ENCODE data around the gene KCTD11. TPM values are rescaled to one million over a fixed set of nuclear protein-coding genes. Genes with fewer than 3 reads are reported as not detected.

The KCTD11 gene
- total and polyA plus RNA-seq, 2 experiments from 2014 or later: 2.2 to 7.7 TPM

GRCh38 chr17:7388856-7389255 lies 36.9 kb downstream of the KCTD11 start (continued):
- TF ChIP-seq, protein P1, sequence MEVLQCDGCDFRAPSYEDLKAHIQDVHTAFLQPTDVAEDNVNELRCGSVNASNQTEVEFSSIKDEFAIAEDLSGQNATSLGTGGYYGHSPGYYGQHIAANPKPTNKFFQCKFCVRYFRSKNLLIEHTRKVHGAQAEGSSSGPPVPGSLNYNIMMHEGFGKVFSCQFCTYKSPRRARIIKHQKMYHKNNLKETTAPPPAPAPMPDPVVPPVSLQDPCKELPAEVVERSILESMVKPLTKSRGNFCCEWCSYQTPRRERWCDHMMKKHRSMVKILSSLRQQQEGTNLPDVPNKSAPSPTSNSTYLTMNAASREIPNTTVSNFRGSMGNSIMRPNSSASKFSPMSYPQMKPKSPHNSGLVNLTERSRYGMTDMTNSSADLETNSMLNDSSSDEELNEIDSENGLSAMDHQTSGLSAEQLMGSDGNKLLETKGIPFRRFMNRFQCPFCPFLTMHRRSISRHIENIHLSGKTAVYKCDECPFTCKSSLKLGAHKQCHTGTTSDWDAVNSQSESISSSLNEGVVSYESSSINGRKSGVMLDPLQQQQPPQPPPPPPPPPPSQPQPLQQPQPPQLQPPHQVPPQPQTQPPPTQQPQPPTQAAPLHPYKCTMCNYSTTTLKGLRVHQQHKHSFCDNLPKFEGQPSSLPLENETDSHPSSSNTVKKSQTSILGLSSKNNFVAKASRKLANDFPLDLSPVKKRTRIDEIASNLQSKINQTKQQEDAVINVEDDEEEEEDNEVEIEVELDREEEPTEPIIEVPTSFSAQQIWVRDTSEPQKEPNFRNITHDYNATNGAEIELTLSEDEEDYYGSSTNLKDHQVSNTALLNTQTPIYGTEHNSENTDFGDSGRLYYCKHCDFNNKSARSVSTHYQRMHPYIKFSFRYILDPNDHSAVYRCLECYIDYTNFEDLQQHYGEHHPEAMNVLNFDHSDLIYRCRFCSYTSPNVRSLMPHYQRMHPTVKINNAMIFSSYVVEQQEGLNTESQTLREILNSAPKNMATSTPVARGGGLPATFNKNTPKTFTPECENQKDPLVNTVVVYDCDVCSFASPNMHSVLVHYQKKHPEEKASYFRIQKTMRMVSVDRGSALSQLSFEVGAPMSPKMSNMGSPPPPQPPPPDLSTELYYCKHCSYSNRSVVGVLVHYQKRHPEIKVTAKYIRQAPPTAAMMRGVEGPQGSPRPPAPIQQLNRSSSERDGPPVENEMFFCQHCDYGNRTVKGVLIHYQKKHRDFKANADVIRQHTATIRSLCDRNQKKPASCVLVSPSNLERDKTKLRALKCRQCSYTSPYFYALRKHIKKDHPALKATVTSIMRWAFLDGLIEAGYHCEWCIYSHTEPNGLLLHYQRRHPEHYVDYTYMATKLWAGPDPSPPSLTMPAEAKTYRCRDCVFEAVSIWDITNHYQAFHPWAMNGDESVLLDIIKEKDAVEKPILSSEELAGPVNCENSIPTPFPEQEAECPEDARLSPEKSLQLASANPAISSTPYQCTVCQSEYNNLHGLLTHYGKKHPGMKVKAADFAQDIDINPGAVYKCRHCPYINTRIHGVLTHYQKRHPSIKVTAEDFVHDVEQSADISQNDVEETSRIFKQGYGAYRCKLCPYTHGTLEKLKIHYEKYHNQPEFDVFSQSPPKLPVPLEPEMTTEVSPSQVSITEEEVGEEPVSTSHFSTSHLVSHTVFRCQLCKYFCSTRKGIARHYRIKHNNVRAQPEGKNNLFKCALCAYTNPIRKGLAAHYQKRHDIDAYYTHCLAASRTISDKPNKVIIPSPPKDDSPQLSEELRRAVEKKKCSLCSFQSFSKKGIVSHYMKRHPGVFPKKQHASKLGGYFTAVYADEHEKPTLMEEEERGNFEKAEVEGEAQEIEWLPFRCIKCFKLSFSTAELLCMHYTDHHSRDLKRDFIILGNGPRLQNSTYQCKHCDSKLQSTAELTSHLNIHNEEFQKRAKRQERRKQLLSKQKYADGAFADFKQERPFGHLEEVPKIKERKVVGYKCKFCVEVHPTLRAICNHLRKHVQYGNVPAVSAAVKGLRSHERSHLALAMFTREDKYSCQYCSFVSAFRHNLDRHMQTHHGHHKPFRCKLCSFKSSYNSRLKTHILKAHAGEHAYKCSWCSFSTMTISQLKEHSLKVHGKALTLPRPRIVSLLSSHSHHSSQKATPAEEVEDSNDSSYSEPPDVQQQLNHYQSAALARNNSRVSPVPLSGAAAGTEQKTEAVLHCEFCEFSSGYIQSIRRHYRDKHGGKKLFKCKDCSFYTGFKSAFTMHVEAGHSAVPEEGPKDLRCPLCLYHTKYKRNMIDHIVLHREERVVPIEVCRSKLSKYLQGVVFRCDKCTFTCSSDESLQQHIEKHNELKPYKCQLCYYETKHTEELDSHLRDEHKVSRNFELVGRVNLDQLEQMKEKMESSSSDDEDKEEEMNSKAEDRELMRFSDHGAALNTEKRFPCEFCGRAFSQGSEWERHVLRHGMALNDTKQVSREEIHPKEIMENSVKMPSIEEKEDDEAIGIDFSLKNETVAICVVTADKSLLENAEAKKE (CRISPR knock-in tag; IDR thresholded peaks at IDR 0.05): no peak
- TF ChIP-seq ZNF331 (CRISPR knock-in tag; IDR thresholded peaks at IDR 0.05; ENCODE audit: low read depth): no peak
- no peak for TF ChIP-seq CREB1 (CRISPR knock-in tag; IDR thresholded peaks at IDR 0.05; ENCODE audit: low read depth)
- TF ChIP-seq ETS1 (IDR thresholded peaks at IDR 0.05): no peak

GRCh38 chr17:7389924-7390910 lies 38.3 kb downstream of the KCTD11 start:
- no peak for DNase-seq (ENCODE audit: low spot score)
- H3K27me3 Mint-ChIP-seq (ENCODE audit: insufficient read depth, low read depth, poor library complexity): peaks cover 19% of the 10 kb centered on the region
- H3K4me1 ChIP-seq (ENCODE audit: insufficient read depth): no peaks in the 10 kb centered on the region; the same call in 1 of the 2 replicates
- peaks cover 33% of the 10 kb centered on the region for H3K36me3 Mint-ChIP-seq (ENCODE audit: low read depth)
- H3K36me3 ChIP-seq (ENCODE audit: insufficient read depth): peaks cover 4% of the 10 kb centered on the region
- H2AFZ ChIP-seq: no peak overlapping the region
- H3K4me3 Mint-ChIP-seq: no peak overlapping the region
- no peak overlapping the region for H3K4me3 ChIP-seq
- no peak overlapping the region for H3K27ac ChIP-seq (ENCODE audit: low read depth)
- no peaks in the 10 kb centered on the region for H3K27me3 ChIP-seq (ENCODE audit: insufficient read depth)
- peaks cover 12% of the 10 kb centered on the region for H4K20me1 ChIP-seq (replicated peaks; ENCODE audit: insufficient read depth)
- no peaks in the 10 kb centered on the region for H3K9me3 Mint-ChIP-seq
- H3K4me2 ChIP-seq: no peak overlapping the region
- H3K27ac Mint-ChIP-seq: no peak overlapping the region
- H3K4me1 Mint-ChIP-seq: peaks cover 25% of the 10 kb centered on the region
- peaks cover 21% of the 10 kb centered on the region; the same call in 1 of the 2 replicates for H3F3A ChIP-seq (replicated peaks; ENCODE audit: low read depth)
- ATAC-seq: no peak
- no peaks in the 10 kb centered on the region for H3K79me2 ChIP-seq (replicated peaks; ENCODE audit: insufficient read depth)
- no peaks in the 10 kb centered on the region for H3K9me2 ChIP-seq (ENCODE audit: insufficient read depth)
- TF ChIP-seq ZNF114 (CRISPR knock-in tag; IDR thresholded peaks at IDR 0.05) (no peak), POLR2AphosphoS5 (IDR thresholded peaks at IDR 0.05; ENCODE audit: low read depth) (no peak)
- TF ChIP-seq, protein P2, sequence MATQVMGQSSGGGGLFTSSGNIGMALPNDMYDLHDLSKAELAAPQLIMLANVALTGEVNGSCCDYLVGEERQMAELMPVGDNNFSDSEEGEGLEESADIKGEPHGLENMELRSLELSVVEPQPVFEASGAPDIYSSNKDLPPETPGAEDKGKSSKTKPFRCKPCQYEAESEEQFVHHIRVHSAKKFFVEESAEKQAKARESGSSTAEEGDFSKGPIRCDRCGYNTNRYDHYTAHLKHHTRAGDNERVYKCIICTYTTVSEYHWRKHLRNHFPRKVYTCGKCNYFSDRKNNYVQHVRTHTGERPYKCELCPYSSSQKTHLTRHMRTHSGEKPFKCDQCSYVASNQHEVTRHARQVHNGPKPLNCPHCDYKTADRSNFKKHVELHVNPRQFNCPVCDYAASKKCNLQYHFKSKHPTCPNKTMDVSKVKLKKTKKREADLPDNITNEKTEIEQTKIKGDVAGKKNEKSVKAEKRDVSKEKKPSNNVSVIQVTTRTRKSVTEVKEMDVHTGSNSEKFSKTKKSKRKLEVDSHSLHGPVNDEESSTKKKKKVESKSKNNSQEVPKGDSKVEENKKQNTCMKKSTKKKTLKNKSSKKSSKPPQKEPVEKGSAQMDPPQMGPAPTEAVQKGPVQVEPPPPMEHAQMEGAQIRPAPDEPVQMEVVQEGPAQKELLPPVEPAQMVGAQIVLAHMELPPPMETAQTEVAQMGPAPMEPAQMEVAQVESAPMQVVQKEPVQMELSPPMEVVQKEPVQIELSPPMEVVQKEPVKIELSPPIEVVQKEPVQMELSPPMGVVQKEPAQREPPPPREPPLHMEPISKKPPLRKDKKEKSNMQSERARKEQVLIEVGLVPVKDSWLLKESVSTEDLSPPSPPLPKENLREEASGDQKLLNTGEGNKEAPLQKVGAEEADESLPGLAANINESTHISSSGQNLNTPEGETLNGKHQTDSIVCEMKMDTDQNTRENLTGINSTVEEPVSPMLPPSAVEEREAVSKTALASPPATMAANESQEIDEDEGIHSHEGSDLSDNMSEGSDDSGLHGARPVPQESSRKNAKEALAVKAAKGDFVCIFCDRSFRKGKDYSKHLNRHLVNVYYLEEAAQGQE (IDR thresholded peaks at IDR 0.05; ENCODE audit: unreplicated experiment): no peak
- TF ChIP-seq, protein P3, sequence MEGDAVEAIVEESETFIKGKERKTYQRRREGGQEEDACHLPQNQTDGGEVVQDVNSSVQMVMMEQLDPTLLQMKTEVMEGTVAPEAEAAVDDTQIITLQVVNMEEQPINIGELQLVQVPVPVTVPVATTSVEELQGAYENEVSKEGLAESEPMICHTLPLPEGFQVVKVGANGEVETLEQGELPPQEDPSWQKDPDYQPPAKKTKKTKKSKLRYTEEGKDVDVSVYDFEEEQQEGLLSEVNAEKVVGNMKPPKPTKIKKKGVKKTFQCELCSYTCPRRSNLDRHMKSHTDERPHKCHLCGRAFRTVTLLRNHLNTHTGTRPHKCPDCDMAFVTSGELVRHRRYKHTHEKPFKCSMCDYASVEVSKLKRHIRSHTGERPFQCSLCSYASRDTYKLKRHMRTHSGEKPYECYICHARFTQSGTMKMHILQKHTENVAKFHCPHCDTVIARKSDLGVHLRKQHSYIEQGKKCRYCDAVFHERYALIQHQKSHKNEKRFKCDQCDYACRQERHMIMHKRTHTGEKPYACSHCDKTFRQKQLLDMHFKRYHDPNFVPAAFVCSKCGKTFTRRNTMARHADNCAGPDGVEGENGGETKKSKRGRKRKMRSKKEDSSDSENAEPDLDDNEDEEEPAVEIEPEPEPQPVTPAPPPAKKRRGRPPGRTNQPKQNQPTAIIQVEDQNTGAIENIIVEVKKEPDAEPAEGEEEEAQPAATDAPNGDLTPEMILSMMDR (conservative IDR thresholded peaks at IDR 0.05; ENCODE audit: low read depth in 2 of 2): no peak
